Lung (tissue), 12 donors: ENCODE data around the gene SOBP. TPM values are rescaled to one million over a fixed set of nuclear protein-coding genes. Genes with fewer than 3 reads are reported as not detected.
A peak's percentile ranks its signal among the peaks of the same experiment; 100 is the strongest.

Experiments used
- ATAC-seq: fragments of 200-7000 bp; cut with Tn5 transposase; one replicate; pipeline ENCODE4 v1.9.1; 2020; ENCODE audit warnings: moderate number of reproducible peaks; ENCODE audit not compliant: insufficient read depth, low FRiP score
- DNase-seq, 3 donors: peaks; one replicate each; pipeline ENCODE4 v3.0.0-alpha.2; 2013 to 2017
- H3K27ac ChIP-seq, 2 donors: one replicate each; pipeline ENCODE4 v1.5.1; 2013; ENCODE audit warnings: mild to moderate bottlenecking in 2 of 2, moderate library complexity in 2 of 2, control low read depth in 1 of 2, inconsistent platforms in 1 of 2, low read depth in 1 of 2, low read length in 1 of 2
- H3K27me3 ChIP-seq, 3 donors: one replicate each; pipeline ENCODE4 v1.5.1; 2013; ENCODE audit warnings: low read length in 2 of 3; ENCODE audit not compliant: control insufficient read depth in 3 of 3, insufficient read depth in 3 of 3
- H3K36me3 ChIP-seq, 4 donors: one replicate each; pipeline ENCODE4 v1.5.1; 2013; ENCODE audit warnings: low read length in 4 of 4, mild to moderate bottlenecking in 1 of 4, moderate library complexity in 1 of 4; ENCODE audit not compliant: control insufficient read depth in 4 of 4, insufficient read depth in 4 of 4
- H3K4me1 ChIP-seq, 5 donors: one replicate each; pipeline ENCODE4 v1.5.1; 2013; ENCODE audit warnings: low read length in 5 of 5, mild to moderate bottlenecking in 2 of 5, moderate library complexity in 1 of 5; ENCODE audit not compliant: control insufficient read depth in 5 of 5, insufficient read depth in 5 of 5
- H3K4me3 ChIP-seq: one replicate; pipeline ENCODE4 v1.5.1; 2013; ENCODE audit warnings: mild to moderate bottlenecking, control low read depth, moderate library complexity
- H3K9ac ChIP-seq, 2 donors: one replicate each; pipeline ENCODE4 v1.5.1; 2013; ENCODE audit warnings: low read length in 2 of 2, control low read depth in 1 of 2; ENCODE audit not compliant: insufficient read depth in 1 of 2
- H3K9me3 ChIP-seq, 4 donors: one replicate each; pipeline ENCODE4 v1.5.1; 2013; ENCODE audit warnings: low read length in 3 of 4, mild to moderate bottlenecking in 1 of 4, moderate library complexity in 1 of 4; ENCODE audit not compliant: control insufficient read depth in 4 of 4, insufficient read depth in 3 of 4
- CTCF ChIP-seq: IDR thresholded peaks from 2 replicates; pipeline ENCODE4 v1.5.1; 2012; ENCODE audit warnings: mild to moderate bottlenecking; ENCODE audit errors: control extremely low read depth, extremely low read depth
- WGBS, 2 donors: extraction: QIAGEN DNeasy Blood & Tissue Kit; methylation state at CpG; one replicate each; pipeline ENCODE4 v1.1.7; 2013; 5-methylcytosine and 5-hydroxymethylcytosine counted together
- polyA plus RNA-seq, 2 donors: library from polyadenylated mRNA; stranded (reverse); fragments of 200-250 nt; gene quantifications; one replicate each; pipeline ENCODE4 v1.2.1, GENCODE V29; 2013
- total RNA-seq, 2 donors: library from RNA; depleted of rRNA in 1 of 2; stranded (reverse); fragments of >200 nt in 1 of 2; gene quantifications; one replicate each; pipeline ENCODE4 v1.2.1, GENCODE V29; 2014 to 2021
- donor health status: control.
- donor health status: control.
- donor health status: Bipolar disorder and iron deficiency.
- donor health status: healthy.
- donor health status: DM: yes; HTN: yes; CAD: no.

The SOBP gene
- total and polyA plus RNA-seq, 4 donors: 1.6 to 14.5 (median 5.8) TPM

GRCh38 chr6:107491760-107492660 lies 2.1 kb downstream of the SOBP start:
- DNase-seq: peak in 2 of 3 donors; percentile 42 to 52
- Histone ChIP-seq H3K9ac (peak overlapping the region in 1 of 2 donors; percentile 11), H3K9me3 (peaks cover 0 to 2% (median 0%) of the 10 kb centered on the region in 4 donors), H3K36me3 (no peaks in the 10 kb centered on the region), H3K4me1 (peaks cover 4 to 69% (median 23%) of the 10 kb centered on the region in 5 donors), H3K27ac (peak overlapping the region in 1 of 2 donors; percentile 61), H3K4me3 (no peak overlapping the region), H3K27me3 (peaks cover 0 to 18% (median 7%) of the 10 kb centered on the region in 3 donors)
- 51 to 69% methylated on average over 14 of the region's 14 CpGs for WGBS, 2 donors
- TF ChIP-seq CTCF: no peak
- ATAC-seq: no peak

GRCh38 chr6:107493158-107494057 lies 3.5 kb downstream of the SOBP start:
- Histone ChIP-seq H3K36me3 (no peaks in the 10 kb centered on the region), H3K27me3 (peaks cover 0 to 4% (median 0%) of the 10 kb centered on the region in 3 donors), H3K27ac (peak overlapping the region; percentile 70 to 94), H3K9me3 (peaks cover 0 to 2% (median 0%) of the 10 kb centered on the region in 4 donors), H3K4me1 (peaks cover 4 to 62% (median 23%) of the 10 kb centered on the region in 5 donors), H3K9ac (peak overlapping the region in 1 of 2 donors; percentile 70), H3K4me3 (no peak overlapping the region)
- no peak for TF ChIP-seq CTCF
- ATAC-seq: no peak
- WGBS, 2 donors: 36 to 41% methylated on average over 12 of the region's 12 CpGs
- DNase-seq: peak; percentile 52 to 75 (median 63)

DNA sequence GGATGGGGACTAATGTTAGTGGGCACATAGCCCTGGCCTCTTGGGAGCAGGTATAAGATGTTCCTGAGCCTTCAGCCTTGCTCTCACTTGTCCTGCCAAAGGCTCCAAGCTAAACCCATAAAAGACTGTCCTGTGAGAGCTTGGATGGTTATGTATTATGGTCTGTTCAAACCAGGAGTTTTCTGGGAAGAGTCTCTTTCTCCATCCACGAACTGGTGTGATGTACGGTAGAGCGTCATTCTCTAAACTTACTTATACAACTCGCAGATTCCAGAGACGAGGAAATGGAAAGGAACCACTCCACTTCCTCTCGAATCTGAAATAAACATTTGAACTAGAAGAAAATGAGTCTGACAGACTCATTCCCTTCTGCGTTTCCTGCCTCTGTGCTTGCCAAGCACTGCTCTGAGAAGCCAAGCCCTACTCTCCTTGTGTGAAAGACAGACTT lies 5.3 kb downstream of the SOBP start:
- peaks cover 0 to 2% (median 0%) of the 10 kb centered on the region in 4 donors for H3K9me3 ChIP-seq
- TF ChIP-seq CTCF: no peak
- no peaks in the 10 kb centered on the region for H3K36me3 ChIP-seq
- H3K27me3 ChIP-seq: no peaks in the 10 kb centered on the region
- DNase-seq (peak; percentile 47 to 84 (median 70)), ATAC-seq (peak; percentile 10)
- peak overlapping the region; percentile 83 to 88 for H3K27ac ChIP-seq
- 3 to 4% methylated on average over 7 of the region's 7 CpGs for WGBS, 2 donors
- peaks cover 4 to 55% (median 23%) of the 10 kb centered on the region in 5 donors for H3K4me1 ChIP-seq
- peak overlapping the region in 1 of 2 donors; percentile 8 for H3K9ac ChIP-seq
- no peak overlapping the region for H3K4me3 ChIP-seq
